Mesendoderm (in vitro differentiated cells): ENCODE measurements around the gene LMCD1.

ENCODE experiments used
- DNase-seq: peaks from one replicate; pipeline ENCODE4 v3.0.0; 2013
- H2AK5ac ChIP-seq: 2 replicates; pipeline ENCODE4 v1.6.1; 2013; ENCODE audit warnings: low read length, inconsistent platforms
- H2BK120ac ChIP-seq: 2 replicates; pipeline ENCODE4 v1.6.1; 2013; ENCODE audit warnings: low read depth, mild to moderate bottlenecking, low read length, moderate library complexity, mixed read lengths
- H2BK15ac ChIP-seq: replicated peaks from 2 replicates; pipeline ENCODE4 v1.6.1; 2013; ENCODE audit warnings: low read depth, mild to moderate bottlenecking, moderate library complexity
- H2BK5ac ChIP-seq: 2 replicates; pipeline ENCODE4 v1.6.1; 2013; ENCODE audit warnings: low read length, inconsistent platforms
- H3K18ac ChIP-seq: 2 replicates; pipeline ENCODE4 v1.6.1; 2013; ENCODE audit warnings: mild to moderate bottlenecking, low read length, mixed read lengths
- H3K23ac ChIP-seq: one replicate; pipeline ENCODE4 v1.6.1; 2013; ENCODE audit warnings: low read length
- H3K27ac ChIP-seq: 2 replicates; pipeline ENCODE4 v1.5.1; 2013; ENCODE audit warnings: low read depth, mild to moderate bottlenecking, inconsistent platforms, low read length, moderate library complexity
- H3K27me3 ChIP-seq: 2 replicates; pipeline ENCODE4 v1.6.1; 2013; ENCODE audit warnings: low read length, control low read depth, mild to moderate bottlenecking, inconsistent platforms; ENCODE audit not compliant: insufficient read depth, poor library complexity
- H3K36me3 ChIP-seq: 2 replicates; pipeline ENCODE4 v1.6.1; 2013; ENCODE audit warnings: low read length, inconsistent platforms; ENCODE audit not compliant: control insufficient read depth, insufficient read depth
- H3K4ac ChIP-seq: one replicate; pipeline ENCODE4 v1.6.1; 2013; ENCODE audit warnings: low read depth, mild to moderate bottlenecking, low read length, moderate library complexity
- H3K4me1 ChIP-seq: 2 replicates; pipeline ENCODE4 v1.6.1; 2013; ENCODE audit warnings: low read depth, low read length, inconsistent platforms; ENCODE audit not compliant: control insufficient read depth
- H3K4me2 ChIP-seq: 2 replicates; pipeline ENCODE4 v1.6.1; 2013; ENCODE audit warnings: low read length
- H3K4me3 ChIP-seq: 2 replicates; pipeline ENCODE4 v1.5.1; 2013; ENCODE audit warnings: mild to moderate bottlenecking, low read length
- H3K56ac ChIP-seq: one replicate; pipeline ENCODE4 v1.6.1; 2013; ENCODE audit warnings: low read length
- H3K79me1 ChIP-seq: 2 replicates; pipeline ENCODE4 v1.6.1; 2013; ENCODE audit warnings: low read length, inconsistent platforms
- H3K79me2 ChIP-seq: 2 replicates; pipeline ENCODE4 v1.6.1; 2013; ENCODE audit warnings: mild to moderate bottlenecking, low read length; ENCODE audit not compliant: control insufficient read depth, insufficient read depth
- H3K9ac ChIP-seq: 2 replicates; pipeline ENCODE4 v1.6.1; 2013; ENCODE audit warnings: low read length, inconsistent platforms
- H4K5ac ChIP-seq: one replicate; pipeline ENCODE4 v1.6.1; 2013; ENCODE audit warnings: low read length
- H4K8ac ChIP-seq: one replicate; pipeline ENCODE4 v1.6.1; 2013; ENCODE audit warnings: low read depth, mild to moderate bottlenecking, control low read depth, low read length, moderate library complexity
- WGBS: extraction: QIAGEN DNeasy Blood & Tissue Kit; methylation state at CpG from one replicate; pipeline ENCODE4 v1.1.7; 2013; ENCODE audit warnings: low lambda C conversion rate, missing lambda C conversion rate; ENCODE audit not compliant: insufficient coverage; ENCODE audit errors: extremely low coverage; 5-methylcytosine and 5-hydroxymethylcytosine counted together

LMCD1 gene

DNA sequence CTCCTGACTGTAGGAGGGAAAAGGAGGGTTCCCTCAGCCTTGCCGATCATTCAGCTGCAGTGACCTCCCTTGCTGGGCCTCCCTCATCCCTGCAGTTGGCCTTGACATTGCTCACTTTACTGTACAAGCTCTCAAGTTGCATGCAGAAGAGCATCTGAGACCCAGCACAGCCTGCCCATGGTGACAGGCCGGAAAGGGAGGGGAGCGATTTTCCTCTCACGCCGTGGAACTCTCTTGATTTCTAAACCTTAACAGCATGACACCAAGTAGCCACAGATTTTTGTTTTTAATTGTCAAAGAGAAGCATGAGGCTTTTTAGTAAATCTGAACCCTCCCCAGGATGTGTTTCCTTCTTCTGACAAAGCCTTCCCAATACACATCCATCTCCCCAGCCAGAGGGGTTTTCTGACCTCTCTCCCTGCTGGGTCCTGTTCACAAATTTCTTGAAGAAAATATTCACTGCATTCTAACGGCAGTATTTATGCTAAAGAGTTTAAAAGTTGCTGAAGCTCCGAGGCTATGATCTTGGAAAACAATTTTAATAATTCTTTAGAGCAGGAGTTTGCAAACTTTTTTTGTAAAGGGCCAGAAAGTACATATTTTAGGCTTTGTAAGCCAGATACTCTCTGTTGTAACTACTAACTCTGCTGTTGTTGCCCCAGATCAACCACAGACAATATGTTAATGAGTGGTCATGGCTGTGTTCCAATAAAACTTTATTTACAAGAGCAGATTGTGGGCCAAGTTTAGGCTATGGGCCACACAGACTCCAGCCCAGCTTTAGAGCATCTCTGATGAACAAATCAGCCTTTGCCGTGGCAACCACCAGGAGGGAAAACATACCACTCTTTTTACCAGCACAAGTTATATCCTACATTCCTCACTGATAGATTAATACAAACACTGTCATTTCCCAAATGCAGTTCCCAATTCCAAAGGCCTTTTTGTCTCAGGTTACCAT is 34.8 kb downstream of the LMCD1 start:
- no peak overlapping the region for H2BK5ac ChIP-seq
- H3K56ac ChIP-seq: no peak overlapping the region
- no peak overlapping the region for H3K27ac ChIP-seq
- H4K5ac ChIP-seq: no peak overlapping the region
- H3K27me3 ChIP-seq: no peaks in the 10 kb centered on the region
- H3K36me3 ChIP-seq: no peaks in the 10 kb centered on the region
- H2BK15ac ChIP-seq: no peak overlapping the region
- no CpG with 5 or more reads among the region's 8 CpGs for WGBS
- no peak overlapping the region for H3K4me3 ChIP-seq
- no peak overlapping the region for H4K8ac ChIP-seq
- H3K4ac ChIP-seq: no peak overlapping the region
- no peaks in the 10 kb centered on the region for H3K79me1 ChIP-seq
- H3K23ac ChIP-seq: no peak overlapping the region
- peak; percentile 68 for DNase-seq
- H2AK5ac ChIP-seq: no peak overlapping the region
- no peaks in the 10 kb centered on the region for H3K4me1 ChIP-seq
- no peak overlapping the region for H2BK120ac ChIP-seq
- no peaks in the 10 kb centered on the region for H3K79me2 ChIP-seq
- peak overlapping the region; percentile 33 for H3K18ac ChIP-seq
- no peak overlapping the region for H3K4me2 ChIP-seq
- H3K9ac ChIP-seq: no peak overlapping the region

- Histone ChIP-seq H3K18ac (no peak overlapping the region), H3K27ac (no peak overlapping the region), H4K8ac (no peak overlapping the region), H2AK5ac (no peak overlapping the region), H4K5ac (no peak overlapping the region), H2BK5ac (no peak overlapping the region), H3K4me3 (no peak overlapping the region), H3K23ac (no peak overlapping the region), H3K79me1 (no peaks in the 10 kb centered on the region), H3K36me3 (no peaks in the 10 kb centered on the region), H3K56ac (no peak overlapping the region), H3K4ac (no peak overlapping the region), H2BK120ac (no peak overlapping the region), H3K27me3 (no peaks in the 10 kb centered on the region), H3K9ac (no peak overlapping the region), H3K4me1 (no peaks in the 10 kb centered on the region), H3K4me2 (no peak overlapping the region), H2BK15ac (no peak overlapping the region), H3K79me2 (no peaks in the 10 kb centered on the region)
- no peak for DNase-seq
- WGBS: no CpG with 5 or more reads among the region's 1 CpG
These were observed 35.8 kb downstream of the LMCD1 start for GRCh38 chr3:8537440-8537839.

- H3K23ac ChIP-seq: no peak overlapping the region
- no peak overlapping the region for H2BK5ac ChIP-seq
- H3K9ac ChIP-seq: no peak overlapping the region
- no peak overlapping the region for H3K18ac ChIP-seq
- WGBS: no CpG with 5 or more reads among the region's 4 CpGs
- no peaks in the 10 kb centered on the region for H3K79me2 ChIP-seq
- no peak overlapping the region for H3K4me3 ChIP-seq
- H3K27me3 ChIP-seq: no peaks in the 10 kb centered on the region
- H3K4ac ChIP-seq: no peak overlapping the region
- no peak overlapping the region for H4K5ac ChIP-seq
- no peak for DNase-seq
- H3K56ac ChIP-seq: no peak overlapping the region
- no peak overlapping the region for H3K27ac ChIP-seq
- no peak overlapping the region for H3K4me2 ChIP-seq
- H3K79me1 ChIP-seq: no peaks in the 10 kb centered on the region
- no peaks in the 10 kb centered on the region for H3K4me1 ChIP-seq
- H3K36me3 ChIP-seq: no peaks in the 10 kb centered on the region
- no peak overlapping the region for H2BK120ac ChIP-seq
- H4K8ac ChIP-seq: no peak overlapping the region
- H2AK5ac ChIP-seq: no peak overlapping the region
- H2BK15ac ChIP-seq: no peak overlapping the region
These were observed 36.6 kb downstream of the LMCD1 start for GRCh38 chr3:8538223-8538622.

DNA sequence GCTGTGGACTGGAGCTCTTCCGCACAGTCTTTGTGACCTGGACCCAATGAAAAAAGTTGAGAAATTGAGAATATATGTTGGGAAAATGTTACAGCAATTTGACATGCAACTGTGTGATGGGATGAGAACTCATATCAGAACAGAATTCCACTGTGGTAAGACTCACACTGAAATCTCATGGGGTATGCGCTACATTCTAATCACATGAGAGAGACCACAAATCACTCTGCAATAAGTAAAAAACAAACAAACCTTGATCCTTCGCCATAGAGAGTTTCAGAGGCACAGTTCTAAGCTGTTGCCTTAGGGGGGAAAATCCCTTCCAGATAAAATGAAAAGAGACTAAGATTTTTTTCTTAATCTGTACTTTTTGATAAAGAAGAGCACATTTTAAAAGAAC is 37.3 kb downstream of the LMCD1 start:
- Histone ChIP-seq H3K4ac (no peak overlapping the region), H3K23ac (no peak overlapping the region), H2BK120ac (no peak overlapping the region), H3K27ac (no peak overlapping the region), H3K56ac (no peak overlapping the region), H2BK5ac (no peak overlapping the region), H3K9ac (no peak overlapping the region), H2AK5ac (no peak overlapping the region), H3K79me1 (no peaks in the 10 kb centered on the region), H3K79me2 (no peaks in the 10 kb centered on the region), H4K5ac (no peak overlapping the region), H3K4me2 (no peak overlapping the region), H3K36me3 (no peaks in the 10 kb centered on the region), H2BK15ac (no peak overlapping the region), H3K27me3 (no peaks in the 10 kb centered on the region), H3K4me3 (no peak overlapping the region), H4K8ac (no peak overlapping the region), H3K18ac (no peak overlapping the region), H3K4me1 (no peaks in the 10 kb centered on the region)
- no peak for DNase-seq
- no CpG with 5 or more reads among the region's 3 CpGs for WGBS

DNA sequence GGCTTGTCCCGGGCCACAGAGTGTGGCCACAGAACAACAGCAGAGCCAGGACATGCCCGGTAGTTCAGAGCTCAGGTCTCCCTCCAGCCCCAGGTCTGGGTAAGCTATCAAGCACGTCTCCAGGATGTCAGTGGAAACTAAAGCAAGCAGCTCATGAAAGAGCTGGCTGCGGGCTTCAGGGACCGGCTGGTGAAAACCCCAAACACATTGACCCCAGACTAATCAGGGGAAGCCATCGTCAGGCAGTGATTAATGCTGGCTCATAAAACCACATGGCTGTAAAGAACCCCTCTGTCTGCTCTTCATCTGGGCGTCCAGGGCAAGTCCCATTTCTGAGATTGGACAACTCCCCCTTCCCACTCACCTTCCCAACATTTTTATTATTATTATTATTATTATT is 37.8 kb downstream of the LMCD1 start:
- DNase-seq: no peak

More for the DNA sequence above, 37.8 kb downstream of the LMCD1 start:
- Histone ChIP-seq H3K4me3 (no peak overlapping the region), H3K27me3 (no peaks in the 10 kb centered on the region), H3K27ac (no peak overlapping the region), H3K56ac (no peak overlapping the region), H3K79me1 (no peaks in the 10 kb centered on the region), H2BK5ac (no peak overlapping the region), H3K36me3 (no peaks in the 10 kb centered on the region), H2AK5ac (no peak overlapping the region), H4K5ac (no peak overlapping the region), H3K4ac (no peak overlapping the region), H3K4me2 (no peak overlapping the region), H3K18ac (no peak overlapping the region), H4K8ac (no peak overlapping the region), H2BK15ac (no peak overlapping the region), H3K79me2 (no peaks in the 10 kb centered on the region), H3K23ac (no peak overlapping the region), H2BK120ac (no peak overlapping the region), H3K4me1 (no peaks in the 10 kb centered on the region), H3K9ac (no peak overlapping the region)
- WGBS: no CpG with 5 or more reads among the region's 7 CpGs
